ENCODE measurements around the gene SSBP2.

Gene SSBP2

GRCh38 chr5:81388169-81388568, 362.7 kb downstream of the SSBP2 start:
- DNase-seq (ENCODE audit: low read depth) = no peak

DNA sequence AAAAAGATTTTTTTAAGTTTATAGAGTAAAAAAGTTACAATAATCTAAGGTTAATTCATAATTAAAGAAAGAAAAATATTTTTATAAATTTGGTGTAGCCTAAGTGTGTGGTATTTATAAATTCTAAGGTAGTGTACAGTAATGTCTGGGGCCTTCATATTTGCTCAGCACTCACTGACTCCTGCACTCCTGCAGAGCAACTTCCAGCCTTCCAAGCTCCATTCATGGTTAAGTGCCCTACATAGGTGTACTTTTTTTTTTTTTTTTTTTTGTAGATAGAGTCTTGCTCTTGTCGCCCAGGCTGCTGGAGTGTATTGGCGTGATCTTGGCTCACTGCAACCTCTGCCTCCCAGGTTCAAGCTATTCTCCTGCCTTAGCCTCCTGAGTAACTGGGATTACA, 367.0 kb downstream of the SSBP2 start:
- no peak for DNase-seq (ENCODE audit: low read depth)

DNA sequence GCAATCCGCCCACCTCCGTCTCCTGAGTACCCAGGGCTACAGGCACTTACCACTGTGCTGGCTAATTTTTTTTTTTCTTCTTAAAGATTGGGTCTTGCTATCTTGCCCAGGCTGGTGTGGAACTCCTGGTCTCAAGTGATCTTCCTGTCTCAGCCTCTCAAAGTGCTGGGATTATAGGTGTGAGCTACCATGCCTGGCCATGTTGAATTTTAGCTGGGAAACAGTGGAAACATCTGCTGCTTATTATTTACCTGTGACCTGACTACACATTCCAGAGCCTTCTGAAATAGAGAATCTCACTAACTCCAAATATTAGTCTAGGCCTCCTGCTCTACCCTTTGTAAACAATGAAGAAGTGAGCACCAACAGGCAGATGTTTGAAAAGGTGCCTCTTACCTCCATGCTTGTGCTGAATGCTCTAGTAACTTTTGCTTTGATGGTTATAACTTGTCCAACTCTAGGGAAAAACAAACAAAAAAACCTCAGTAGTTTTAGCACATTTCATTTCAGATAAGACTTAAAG, 379.5 kb downstream of the SSBP2 start:
- no peak for DNase-seq (ENCODE audit: low read depth)

GRCh38 chr5:81370912-81371311, 380.0 kb downstream of the SSBP2 start:
- no peak for DNase-seq (ENCODE audit: low read depth)

- no peak for DNase-seq (ENCODE audit: low read depth)
Measured at GRCh38 chr5:81365541-81365940, 385.4 kb downstream of the SSBP2 start.

DNA sequence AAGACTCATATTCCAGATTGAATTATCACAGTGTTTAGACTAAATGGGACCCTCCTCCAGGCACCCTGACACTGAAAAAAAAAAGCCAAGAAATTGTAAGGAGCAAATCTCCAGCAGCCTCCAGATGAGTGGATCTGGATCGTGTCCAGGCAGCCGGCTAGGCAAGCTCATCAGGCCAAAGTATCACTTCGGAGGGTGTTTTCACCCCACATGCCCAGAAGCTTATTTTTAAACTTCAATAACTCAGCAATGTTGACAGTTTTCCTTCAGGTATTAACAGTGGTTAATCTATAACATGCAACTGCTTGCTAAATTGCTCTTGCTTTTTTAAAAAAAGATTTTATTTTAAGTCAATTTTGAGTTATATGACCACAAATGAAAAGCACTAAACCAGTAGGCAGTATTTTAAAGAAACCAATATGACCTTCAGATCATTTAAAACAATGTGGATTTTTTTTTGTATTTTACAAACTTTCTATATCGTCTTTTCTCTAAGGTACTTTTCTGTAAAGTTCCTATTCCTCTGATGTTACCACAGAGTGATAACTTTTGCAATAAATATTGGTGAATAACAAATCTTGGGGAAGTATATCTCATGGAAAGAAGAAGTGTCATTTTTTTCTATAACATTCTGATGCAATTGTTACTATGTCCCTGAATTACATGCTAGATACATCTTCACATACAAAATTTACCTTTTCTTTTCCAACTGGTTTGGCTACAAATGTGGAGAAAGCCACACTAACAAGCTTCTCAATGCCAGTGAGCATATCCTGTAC, 387.6 kb downstream of the SSBP2 start:
- no peak for DNase-seq (ENCODE audit: low read depth)
